ENCODE measurements around the gene VAMP4. TPM values are rescaled to one million over a fixed set of nuclear protein-coding genes. Genes with fewer than 3 reads are reported as not detected.

The VAMP4 gene
- total and polyA plus RNA-seq, 2 experiments from 2014 or later, result 7.3 to 7.4 TPM

- TF ChIP-seq CTCF (conservative IDR thresholded peaks at IDR 0.05; ENCODE audit: low read depth in 2 of 2) (no peak), REST (IDR thresholded peaks at IDR 0.05; ENCODE audit: unreplicated experiment) (no peak), ETS1 (IDR thresholded peaks at IDR 0.05) (no peak), JUNB (IDR thresholded peaks at IDR 0.05; ENCODE audit: unreplicated experiment) (no peak), EZH2 (IDR thresholded peaks at IDR 0.05; ENCODE audit: low read depth, unreplicated experiment) (no peak)
Observed at GRCh38 chr1:171756856-171757255, 15.0 kb upstream of the VAMP4 start (continued).

GRCh38 chr1:171754971-171755370, 13.1 kb upstream of the VAMP4 start:
- ATAC-seq (no peak), DNase-seq (ENCODE audit: low spot score) (no peak)
- H3K36me3 ChIP-seq (ENCODE audit: insufficient read depth), result peaks cover 11% of the 10 kb centered on the region
- H3K4me3 Mint-ChIP-seq, result no peak overlapping the region
- H3K79me2 ChIP-seq (replicated peaks; ENCODE audit: insufficient read depth), result no peaks in the 10 kb centered on the region
- H2AFZ ChIP-seq, result peak overlapping the region; percentile 38; the same call in 1 of the 2 replicates
- H3K27me3 Mint-ChIP-seq (ENCODE audit: insufficient read depth, low read depth, poor library complexity), result peaks cover 8% of the 10 kb centered on the region
- H3F3A ChIP-seq (replicated peaks; ENCODE audit: low read depth), result 0 out of 2 replicates have a peak, but pooled peaks cover 3% of the 10 kb centered on the region
- H3K4me1 Mint-ChIP-seq, result peaks cover 11% of the 10 kb centered on the region
- H3K9me3 Mint-ChIP-seq, result peaks cover 26% of the 10 kb centered on the region
- TF ChIP-seq ZNF331 (CRISPR knock-in tag; IDR thresholded peaks at IDR 0.05; ENCODE audit: low read depth), result no peak
- TF ChIP-seq EZH2phosphoT487 (IDR thresholded peaks at IDR 0.05; ENCODE audit: unreplicated experiment), result no peak
- no peak for TF ChIP-seq CTCF (conservative IDR thresholded peaks at IDR 0.05; ENCODE audit: low read depth in 2 of 2)
- TF ChIP-seq NANOG (IDR thresholded peaks at IDR 0.05; ENCODE audit: borderline replicate concordance), result no peak
- H3K9me2 ChIP-seq (ENCODE audit: insufficient read depth), result peaks cover 15% of the 10 kb centered on the region
- no peak overlapping the region for H3K27ac Mint-ChIP-seq
- 0 out of 2 replicates have a peak overlapping the region, but pooled peaks have one; percentile 23 for H3K4me3 ChIP-seq
- peaks cover 17% of the 10 kb centered on the region for H3K4me1 ChIP-seq (ENCODE audit: insufficient read depth)
- H3K27ac ChIP-seq (ENCODE audit: low read depth), result peak overlapping the region; percentile 94
- 0 out of 2 replicates have a peak overlapping the region, but pooled peaks have one; percentile 49 for H3K4me2 ChIP-seq
- peaks cover 20% of the 10 kb centered on the region for H3K36me3 Mint-ChIP-seq (ENCODE audit: low read depth)
- no peaks in the 10 kb centered on the region for H4K20me1 ChIP-seq (replicated peaks; ENCODE audit: insufficient read depth)
- no peaks in the 10 kb centered on the region for H3K27me3 ChIP-seq (ENCODE audit: insufficient read depth)

Measured in GM23338 (cell line).